Suppressor macrophage (primary cell): ENCODE measurements around the gene DTX4.
A peak's percentile ranks its signal among the peaks of the same experiment; 100 is the strongest.

Experiments
- DNase-seq, 4 experiments: peaks; one replicate each; pipeline ENCODE4 v3.0.0-alpha.2; 2020 to 2022

Gene DTX4

GRCh38 chr11:59219836-59220235, 47.9 kb downstream of the DTX4 start:
- DNase-seq = no peak

- DNase-seq = no peak
These were observed 49.5 kb downstream of the DTX4 start for GRCh38 chr11:59221441-59221840.

- peak; percentile 84 to 96 (median 89) for DNase-seq
These were observed 50.6 kb downstream of the DTX4 start for GRCh38 chr11:59222464-59223060.

- DNase-seq = peak in 2 of 4 experiments; percentile 41 to 46
These were observed 51.2 kb downstream of the DTX4 start for GRCh38 chr11:59223177-59223576.

- DNase-seq = peak; percentile 42 to 76 (median 64)
These were observed 51.7 kb downstream of the DTX4 start for GRCh38 chr11:59223611-59224010.

GRCh38 chr11:59224351-59224928, 52.5 kb downstream of the DTX4 start:
- DNase-seq = peak; percentile 80 to 95 (median 87)

- DNase-seq = no peak
These were observed 53.1 kb downstream of the DTX4 start for GRCh38 chr11:59225017-59225416.

- peak in 1 of 4 experiments; percentile 23 for DNase-seq
These were observed 54.5 kb downstream of the DTX4 start for GRCh38 chr11:59226396-59226795.

- no peak for DNase-seq
These were observed 68.4 kb downstream of the DTX4 start for GRCh38 chr11:59240322-59240721.

- DNase-seq = no peak
These were observed 71.7 kb downstream of the DTX4 start for GRCh38 chr11:59243633-59244032.

- peak; percentile 71 to 85 (median 76) for DNase-seq
These were observed 75.7 kb downstream of the DTX4 start for GRCh38 chr11:59247531-59248227.

- no peak for DNase-seq
These were observed 77.6 kb downstream of the DTX4 start for GRCh38 chr11:59249535-59249934.

GRCh38 chr11:59253001-59253400, 81.1 kb downstream of the DTX4 start:
- DNase-seq = no peak

GRCh38 chr11:59254286-59254685, 82.4 kb downstream of the DTX4 start:
- peak; percentile 32 to 71 (median 55) for DNase-seq

GRCh38 chr11:59255281-59255680, 83.3 kb downstream of the DTX4 start:
- no peak for DNase-seq
